ACC112 (cell line): Measurements from ENCODE around the gene CHDH.

Experiments used
- H2AFZ ChIP-seq: fragments of 200-600 bp; sonication (generic); one replicate; pipeline ENCODE4 v1.6.0; 2017; ENCODE audit warnings: antibody characterized with exemption, low read length; ENCODE audit not compliant: unreplicated experiment
- H3K27ac ChIP-seq: fragments of 200-600 bp; sonication (generic); 2 replicates; pipeline ENCODE4 v1.5.1; 2014; ENCODE audit warnings: low read depth, mild to moderate bottlenecking, antibody characterized with exemption, low read length, moderate library complexity
- H3K27me3 ChIP-seq: fragments of 200-600 bp; sonication (generic); 2 replicates; pipeline ENCODE4 v1.6.1; 2014; ENCODE audit warnings: mild to moderate bottlenecking, antibody characterized with exemption, low read length, moderate library complexity, mixed read lengths; ENCODE audit not compliant: insufficient read depth
- H3K36me3 ChIP-seq: fragments of 200-600 bp; sonication (generic); 2 replicates; pipeline ENCODE4 v1.6.1; 2016; ENCODE audit warnings: mild to moderate bottlenecking, antibody characterized with exemption, low read length, moderate library complexity, mixed read lengths; ENCODE audit not compliant: insufficient read depth
- H3K4me1 ChIP-seq: fragments of 200-600 bp; sonication (generic); one replicate; pipeline ENCODE4 v1.6.1; 2016; ENCODE audit warnings: low read length, mixed read lengths; ENCODE audit not compliant: insufficient read depth, unreplicated experiment, control insufficient read depth
- H3K4me3 ChIP-seq: fragments of 200-600 bp; sonication (generic); 2 replicates; pipeline ENCODE4 v1.5.1; 2014; ENCODE audit warnings: mild to moderate bottlenecking, low read depth, low read length
- H3K79me2 ChIP-seq: fragments of 200-600 bp; sonication (generic); one replicate; pipeline ENCODE4 v1.6.0; 2016; ENCODE audit warnings: low read length; ENCODE audit not compliant: control insufficient read depth, unreplicated experiment, insufficient read depth

Gene CHDH

DNA sequence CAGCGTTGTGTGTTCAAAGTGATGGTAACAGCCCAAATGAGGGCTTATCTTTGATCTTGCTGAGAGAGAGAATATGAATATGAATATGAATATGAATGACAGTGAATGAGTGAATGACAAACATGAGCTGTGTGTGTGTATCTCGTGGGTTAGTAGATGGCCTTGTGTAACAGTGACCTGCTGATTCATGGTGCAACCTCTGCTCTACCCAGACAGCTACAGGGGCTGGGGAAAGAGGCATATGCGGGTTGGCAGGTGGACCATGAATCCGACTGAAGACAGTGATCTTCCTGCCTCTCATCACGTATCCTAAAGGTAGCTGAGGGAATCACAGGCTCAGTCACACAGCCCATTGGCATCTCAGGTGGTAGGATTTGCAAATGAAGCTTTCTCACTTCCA lies 58.2 kb downstream of the CHDH start:
- H2AFZ ChIP-seq, result no peak overlapping the region
- H3K4me3 ChIP-seq, result no peak overlapping the region
- H3K36me3 ChIP-seq, result no peaks in the 10 kb centered on the region
- no peaks in the 10 kb centered on the region for H3K4me1 ChIP-seq
- 0 out of 2 replicates have a peak, but pooled peaks cover 4% of the 10 kb centered on the region for H3K27me3 ChIP-seq
- no peaks in the 10 kb centered on the region for H3K79me2 ChIP-seq
- H3K27ac ChIP-seq, result no peak overlapping the region

DNA sequence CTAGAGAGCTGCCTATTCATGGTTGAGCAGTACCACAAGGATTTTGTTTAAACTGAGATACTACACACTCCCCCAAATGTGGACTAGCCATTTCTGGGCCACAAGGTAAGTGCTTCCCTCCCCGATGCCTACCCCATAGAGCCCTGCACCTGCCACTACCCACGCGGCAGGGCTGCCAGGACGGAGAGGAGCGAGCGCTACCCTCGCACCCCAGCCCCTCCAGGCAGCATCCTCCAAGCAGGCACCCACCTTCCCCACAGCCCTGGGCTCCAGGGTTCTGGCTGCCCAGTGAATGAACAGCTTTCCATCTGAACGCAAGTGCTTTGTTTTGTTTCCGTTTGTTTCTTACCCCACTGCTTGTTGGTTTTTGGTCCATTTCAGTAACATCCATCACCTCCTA lies 59.2 kb downstream of the CHDH start:
- Histone ChIP-seq H3K27ac (no peak overlapping the region), H3K36me3 (no peaks in the 10 kb centered on the region), H3K4me3 (no peak overlapping the region), H3K27me3 (0 out of 2 replicates have a peak, but pooled peaks cover 7% of the 10 kb centered on the region), H2AFZ (no peak overlapping the region), H3K79me2 (no peaks in the 10 kb centered on the region), H3K4me1 (no peaks in the 10 kb centered on the region)

DNA sequence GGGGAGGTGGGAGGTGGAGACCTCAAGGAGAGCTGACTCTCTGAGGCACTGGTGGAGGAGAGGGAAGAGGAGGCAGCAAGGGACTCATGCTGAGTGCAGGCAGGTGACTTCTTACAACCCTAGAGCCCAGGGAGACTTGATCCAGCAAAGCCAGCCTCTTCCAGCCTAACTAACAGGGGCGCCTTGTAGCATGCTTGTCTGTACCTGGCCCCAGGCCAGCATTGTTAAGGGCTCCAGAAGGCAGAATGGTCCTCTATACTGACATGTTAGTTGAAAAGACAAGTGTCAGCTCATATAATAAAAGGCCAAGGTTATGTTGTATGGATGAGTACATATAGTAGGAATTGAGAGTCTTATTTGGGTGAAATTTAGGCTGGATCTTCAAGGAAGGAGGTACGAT lies 65.4 kb downstream of the CHDH start:
- Histone ChIP-seq H2AFZ (no peak overlapping the region), H3K79me2 (no peaks in the 10 kb centered on the region), H3K4me1 (no peaks in the 10 kb centered on the region), H3K27me3 (0 out of 2 replicates have a peak, but pooled peaks cover 3% of the 10 kb centered on the region), H3K36me3 (no peaks in the 10 kb centered on the region), H3K4me3 (no peak overlapping the region), H3K27ac (no peak overlapping the region)

DNA sequence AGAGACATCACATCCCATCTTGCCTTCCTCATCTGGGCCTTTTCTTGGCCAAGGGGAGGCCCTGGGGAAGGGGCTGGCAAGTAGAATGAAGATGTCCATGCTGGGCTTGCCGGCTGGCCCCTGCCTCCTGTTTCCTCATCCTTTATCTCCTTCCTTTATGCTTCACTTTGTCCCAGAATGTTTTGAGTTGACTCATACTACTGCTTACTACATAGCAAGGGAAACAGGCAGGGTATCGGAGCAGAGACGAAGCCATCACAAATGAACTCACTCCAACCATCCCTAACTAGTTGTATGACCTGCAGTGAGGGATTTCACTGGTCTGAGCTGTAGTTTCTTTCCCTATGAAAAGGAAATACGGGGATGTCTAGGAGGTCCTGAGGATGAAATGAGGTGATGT lies 66.0 kb downstream of the CHDH start:
- H3K36me3 ChIP-seq, result no peaks in the 10 kb centered on the region
- no peak overlapping the region for H2AFZ ChIP-seq
- H3K4me1 ChIP-seq, result no peaks in the 10 kb centered on the region
- H3K27ac ChIP-seq, result no peak overlapping the region
- H3K27me3 ChIP-seq, result 0 out of 2 replicates have a peak, but pooled peaks cover 3% of the 10 kb centered on the region
- H3K79me2 ChIP-seq, result no peaks in the 10 kb centered on the region
- H3K4me3 ChIP-seq, result no peak overlapping the region

DNA sequence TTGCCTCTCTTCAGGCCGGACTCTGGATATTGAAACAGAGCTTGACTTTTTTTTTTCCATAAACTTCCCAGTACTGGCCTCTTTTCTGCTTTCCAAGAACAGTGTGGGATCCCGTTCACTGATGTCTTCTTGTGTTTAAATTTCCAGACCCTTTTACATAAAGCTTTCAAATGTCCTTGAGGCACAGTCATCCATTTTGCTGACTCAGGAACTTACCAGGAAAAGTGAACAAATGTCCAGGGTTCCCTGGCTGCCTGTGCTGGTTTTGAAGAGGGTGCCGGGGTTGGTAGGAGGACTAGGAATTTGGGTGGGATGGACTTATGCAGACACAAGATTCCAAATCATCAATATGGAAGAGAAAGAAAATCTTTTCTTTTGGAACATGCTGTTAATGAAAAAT lies 68.1 kb downstream of the CHDH start:
- no peaks in the 10 kb centered on the region for H3K4me1 ChIP-seq
- H3K36me3 ChIP-seq, result no peaks in the 10 kb centered on the region
- H3K27ac ChIP-seq, result no peak overlapping the region
- H3K79me2 ChIP-seq, result no peaks in the 10 kb centered on the region
- H3K27me3 ChIP-seq, result 0 out of 2 replicates have a peak, but pooled peaks cover 3% of the 10 kb centered on the region
- H3K4me3 ChIP-seq, result no peak overlapping the region
- H2AFZ ChIP-seq, result no peak overlapping the region

DNA sequence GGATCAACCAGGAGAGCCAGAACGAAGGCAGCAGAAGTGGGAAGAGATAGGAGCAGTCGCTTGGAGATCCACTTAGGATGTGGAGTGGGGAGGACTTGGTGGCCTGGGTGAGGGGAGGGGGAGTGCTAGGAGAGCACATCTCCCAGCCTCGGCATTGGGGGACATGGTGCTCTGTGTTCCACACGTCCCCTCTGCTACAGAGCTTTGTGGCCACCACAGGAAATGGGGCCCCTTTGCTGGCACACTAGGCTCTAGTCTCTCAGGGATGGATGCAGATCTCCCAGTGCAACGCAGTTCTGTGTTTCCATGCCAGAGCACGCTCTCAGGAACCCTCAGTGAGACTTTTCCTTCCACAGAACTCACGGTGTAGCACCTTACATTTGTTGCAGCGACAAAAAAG lies 68.8 kb downstream of the CHDH start:
- no peak overlapping the region for H3K27ac ChIP-seq
- H3K27me3 ChIP-seq, result 0 out of 2 replicates have a peak, but pooled peaks cover 3% of the 10 kb centered on the region

DNA sequence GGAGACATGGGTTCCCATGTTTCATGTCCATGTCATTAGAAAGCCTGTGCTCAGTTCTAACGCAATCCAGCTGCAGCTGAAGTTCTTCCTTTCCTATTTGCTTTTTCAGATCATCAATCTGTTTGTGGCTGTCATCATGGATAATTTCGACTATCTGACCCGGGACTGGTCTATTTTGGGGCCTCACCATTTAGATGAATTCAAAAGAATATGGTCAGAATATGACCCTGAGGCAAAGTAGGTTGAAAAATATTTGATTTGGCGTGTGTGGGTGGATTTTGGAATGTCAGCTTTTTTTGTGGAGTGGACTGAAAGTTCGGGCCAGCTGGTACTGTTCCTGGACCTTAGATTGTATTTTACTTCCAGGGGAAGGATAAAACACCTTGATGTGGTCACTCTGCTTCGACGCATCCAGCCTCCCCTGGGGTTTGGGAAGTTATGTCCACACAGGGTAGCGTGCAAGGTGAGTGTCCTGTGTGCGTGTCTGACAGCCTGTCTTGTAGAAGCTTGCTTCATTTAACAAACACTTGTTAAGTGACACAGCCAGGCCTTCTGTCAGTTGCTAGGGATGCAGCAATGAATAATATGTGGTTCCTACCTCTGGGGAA lies 69.6 kb downstream of the CHDH start:
- no peak overlapping the region for H3K27ac ChIP-seq
- no peak overlapping the region for H2AFZ ChIP-seq
- H3K27me3 ChIP-seq, result peaks cover 10% of the 10 kb centered on the region; the same call in 1 of the 2 replicates
- no peaks in the 10 kb centered on the region for H3K79me2 ChIP-seq
- H3K4me3 ChIP-seq, result no peak overlapping the region
- no peaks in the 10 kb centered on the region for H3K36me3 ChIP-seq
- H3K4me1 ChIP-seq, result no peaks in the 10 kb centered on the region

More for the DNA sequence above, 68.8 kb downstream of the CHDH start:
- H3K36me3 ChIP-seq, result no peaks in the 10 kb centered on the region
- no peaks in the 10 kb centered on the region for H3K79me2 ChIP-seq
- no peak overlapping the region for H2AFZ ChIP-seq
- no peaks in the 10 kb centered on the region for H3K4me1 ChIP-seq
- no peak overlapping the region for H3K4me3 ChIP-seq

DNA sequence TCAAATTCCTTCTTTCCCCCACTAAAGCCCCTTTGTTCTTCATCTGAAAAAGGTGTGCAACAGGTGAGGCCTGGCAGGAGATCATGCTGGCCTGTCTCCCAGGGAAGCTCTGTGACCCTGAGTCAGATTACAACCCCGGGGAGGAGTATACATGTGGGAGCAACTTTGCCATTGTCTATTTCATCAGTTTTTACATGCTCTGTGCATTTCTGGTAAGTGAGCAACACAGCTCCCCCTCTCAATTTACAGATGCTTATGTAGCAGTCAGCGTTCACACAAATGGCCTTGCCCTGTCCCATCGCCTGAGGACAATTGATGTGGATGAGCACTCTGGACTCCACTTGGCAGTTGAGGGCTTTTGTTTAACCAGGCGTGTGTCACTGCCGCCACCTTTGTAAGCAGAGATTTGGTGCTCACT lies 70.4 kb downstream of the CHDH start:
- Histone ChIP-seq H2AFZ (no peak overlapping the region), H3K27me3 (peaks cover 17% of the 10 kb centered on the region; the same call in 1 of the 2 replicates), H3K4me3 (no peak overlapping the region), H3K27ac (no peak overlapping the region), H3K4me1 (no peaks in the 10 kb centered on the region), H3K36me3 (no peaks in the 10 kb centered on the region), H3K79me2 (no peaks in the 10 kb centered on the region)

DNA sequence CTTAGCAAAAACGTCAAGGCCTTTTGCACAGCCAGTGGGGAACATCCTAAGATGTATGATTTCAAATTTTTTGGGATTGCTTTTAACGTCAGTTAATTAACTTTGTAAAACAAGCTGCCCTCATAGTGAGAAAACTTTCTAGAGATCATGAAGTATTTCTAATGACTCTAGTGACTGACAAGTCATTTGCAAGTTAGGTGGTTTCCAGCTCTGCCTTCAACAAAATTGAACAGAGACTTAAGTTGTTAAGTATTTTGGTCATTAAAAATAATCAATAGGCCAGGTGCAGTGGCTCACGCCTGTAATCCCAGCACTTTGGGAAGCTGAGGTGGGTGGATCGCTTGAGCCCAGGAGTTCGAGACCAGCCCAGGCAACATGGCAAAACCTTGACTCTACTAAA lies 71.2 kb downstream of the CHDH start:
- Histone ChIP-seq H2AFZ (no peak overlapping the region), H3K79me2 (no peaks in the 10 kb centered on the region), H3K4me1 (no peaks in the 10 kb centered on the region), H3K36me3 (no peaks in the 10 kb centered on the region), H3K27ac (no peak overlapping the region), H3K27me3 (peaks cover 25% of the 10 kb centered on the region), H3K4me3 (no peak overlapping the region)

DNA sequence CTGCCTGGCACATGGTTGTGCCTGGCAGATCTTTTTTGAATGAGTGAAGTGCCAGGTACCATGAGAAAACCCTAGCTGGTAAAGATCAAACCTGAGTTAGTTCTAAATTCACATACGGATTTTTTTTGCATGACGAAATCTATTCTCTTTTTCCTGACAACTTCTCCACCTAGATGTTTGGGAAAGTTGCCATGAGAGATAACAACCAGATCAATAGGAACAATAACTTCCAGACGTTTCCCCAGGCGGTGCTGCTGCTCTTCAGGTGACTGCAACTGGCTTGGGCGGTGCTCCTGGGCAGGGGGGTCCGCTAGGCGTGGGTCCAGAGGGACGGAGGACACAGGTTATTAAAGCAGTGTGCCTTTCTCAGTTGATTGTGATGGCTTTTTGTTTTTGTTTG lies 71.8 kb downstream of the CHDH start:
- no peak overlapping the region for H3K4me3 ChIP-seq
- no peaks in the 10 kb centered on the region for H3K79me2 ChIP-seq
- H3K36me3 ChIP-seq, result no peaks in the 10 kb centered on the region
- no peak overlapping the region for H3K27ac ChIP-seq
- H3K4me1 ChIP-seq, result no peaks in the 10 kb centered on the region
- no peak overlapping the region for H2AFZ ChIP-seq
- H3K27me3 ChIP-seq, result peaks cover 31% of the 10 kb centered on the region

DNA sequence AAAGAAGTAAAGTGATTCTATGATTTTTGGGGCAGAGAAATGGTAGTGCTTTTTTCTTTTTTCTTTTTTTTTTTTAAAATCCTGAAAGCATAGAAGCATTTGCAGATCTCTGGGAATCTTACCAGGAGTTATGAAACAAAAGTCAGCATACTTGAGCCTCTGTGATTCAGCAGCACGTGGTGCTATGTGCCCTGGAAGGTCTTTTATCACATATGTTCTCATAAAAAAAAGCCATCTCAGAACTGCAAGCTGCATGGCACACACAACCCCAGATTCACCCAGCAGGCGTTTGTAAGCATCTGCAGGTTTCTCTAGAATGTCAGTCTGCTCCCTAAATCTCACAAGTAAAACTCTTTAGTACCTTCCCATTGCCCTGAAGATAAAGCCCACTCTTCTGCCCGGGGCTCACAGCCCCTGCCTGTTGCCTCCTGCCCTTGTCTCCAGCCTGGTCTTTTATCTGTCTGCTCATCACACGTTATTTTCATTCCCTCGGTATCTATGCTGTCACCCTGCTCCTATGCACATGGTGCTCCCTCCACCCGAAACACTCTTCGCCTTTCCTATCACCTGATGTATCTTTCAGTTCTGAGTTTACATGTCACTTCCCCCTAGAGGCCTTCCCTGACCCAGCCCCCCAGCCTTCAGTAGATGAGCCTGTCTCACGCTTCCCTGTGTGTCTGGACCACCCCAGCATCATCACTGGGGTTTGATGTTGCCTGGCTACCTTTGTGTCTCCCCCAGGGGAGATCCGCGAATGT lies 72.4 kb downstream of the CHDH start:
- Histone ChIP-seq H3K79me2 (no peaks in the 10 kb centered on the region), H3K27ac (no peak overlapping the region), H3K36me3 (no peaks in the 10 kb centered on the region), H3K4me3 (no peak overlapping the region), H3K27me3 (peaks cover 32% of the 10 kb centered on the region), H3K4me1 (no peaks in the 10 kb centered on the region), H2AFZ (no peak overlapping the region)
